Left forelimb (tissue), 1 donor: ENCODE results near the gene PRR14.
"Not testable (repeated sequence)": the region's sequence is repeated elsewhere in the genome, so short reads cannot be mapped to it uniquely, and the experiment has no call there.

Experiments
- DNase-seq: peaks from one replicate; pipeline ENCODE4 v3.0.0-alpha.2; 2018; ENCODE audit warnings: low spot score

PRR14 gene

DNA sequence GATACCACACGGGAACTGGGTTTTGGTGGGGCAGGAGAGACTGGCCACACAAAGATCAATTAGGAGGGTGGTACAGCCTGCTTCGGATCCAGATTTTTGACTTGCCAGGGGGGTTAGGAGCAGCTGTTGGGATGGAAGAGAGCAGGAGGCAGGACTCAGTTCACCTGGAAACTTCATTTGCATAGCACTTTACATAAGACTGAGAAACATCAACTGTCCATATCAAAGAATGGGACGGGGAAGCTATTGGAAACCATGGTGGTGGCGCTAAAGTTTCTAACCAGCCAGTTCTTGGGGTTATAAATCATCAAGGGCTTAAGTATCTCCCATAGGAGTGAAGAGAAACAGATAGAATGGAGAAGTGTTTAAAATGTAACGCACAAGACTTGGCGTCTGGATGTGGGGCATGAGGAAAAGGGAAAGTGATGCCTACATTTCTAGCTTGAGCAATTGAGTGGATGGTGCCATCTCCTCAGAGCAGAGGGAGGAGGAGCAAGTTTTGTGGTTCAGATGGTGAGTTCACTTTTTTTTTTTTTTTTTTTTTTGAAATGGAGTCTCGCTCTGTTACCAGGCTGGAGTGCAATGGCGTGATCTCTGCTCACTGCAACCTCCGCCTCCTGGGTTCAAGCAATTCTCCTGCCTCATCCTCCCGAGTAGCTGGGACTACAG, 41.8 kb downstream of the PRR14 start:
- DNase-seq: no peak

GRCh38 chr16:30694926-30695693, 44.4 kb downstream of the PRR14 start:
- no peak for DNase-seq

GRCh38 chr16:30696646-30697045, 45.9 kb downstream of the PRR14 start:
- not testable (repeated sequence) for DNase-seq

DNA sequence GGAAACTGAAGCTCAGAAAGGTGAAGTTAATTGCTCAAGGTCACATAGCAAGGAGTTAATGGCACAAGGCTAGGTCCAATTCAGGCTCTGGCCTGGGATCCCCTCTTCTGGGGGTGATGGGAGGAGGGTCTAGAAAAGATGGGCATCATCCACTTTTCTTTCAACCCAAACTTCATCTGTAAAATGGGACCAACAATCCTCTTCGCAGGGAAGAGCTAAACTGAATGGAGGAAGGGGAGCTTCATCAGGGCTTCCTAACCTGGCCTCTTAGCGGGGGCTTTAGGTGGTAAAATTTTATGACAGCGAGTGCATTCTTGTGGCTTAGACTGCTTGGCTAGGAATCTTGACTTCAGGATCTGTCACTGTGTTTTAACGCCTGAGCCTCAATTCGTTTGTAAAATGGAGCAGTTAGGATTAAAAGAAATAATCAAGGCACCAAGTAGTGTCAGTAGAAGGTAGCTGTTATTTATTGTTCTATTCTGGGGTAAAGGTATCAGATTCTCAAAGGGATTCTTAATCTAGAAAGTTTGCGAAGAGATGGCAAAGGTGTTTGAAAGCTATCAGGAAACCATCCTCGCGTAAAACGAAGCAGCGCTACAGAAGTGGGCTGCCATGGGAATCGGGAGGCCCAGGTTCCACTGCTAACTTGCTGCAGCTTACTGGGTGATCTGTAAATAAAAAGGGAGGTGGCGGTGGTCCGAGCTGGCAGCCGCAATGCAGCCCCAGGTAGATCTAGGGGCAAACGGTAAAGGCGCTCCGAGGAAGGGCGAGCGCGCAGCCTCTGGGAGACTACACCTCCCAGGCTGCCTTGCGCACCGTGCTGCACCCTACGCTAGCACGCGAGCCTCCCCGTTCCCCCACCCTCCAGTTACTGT, 46.7 kb downstream of the PRR14 start:
- no peak for DNase-seq

- DNase-seq: peak; percentile 99
Measured at GRCh38 chr16:30698139-30698815, 47.5 kb downstream of the PRR14 start.

GRCh38 chr16:30698816-30699614, 48.3 kb downstream of the PRR14 start, which contains the start of gene SRCAP:
SRCAP (plus strand) TSS chr16:30699171; CDS start chr16:30700825, 1,654 bp downstream.
- DNase-seq: peak; percentile 89

DNA sequence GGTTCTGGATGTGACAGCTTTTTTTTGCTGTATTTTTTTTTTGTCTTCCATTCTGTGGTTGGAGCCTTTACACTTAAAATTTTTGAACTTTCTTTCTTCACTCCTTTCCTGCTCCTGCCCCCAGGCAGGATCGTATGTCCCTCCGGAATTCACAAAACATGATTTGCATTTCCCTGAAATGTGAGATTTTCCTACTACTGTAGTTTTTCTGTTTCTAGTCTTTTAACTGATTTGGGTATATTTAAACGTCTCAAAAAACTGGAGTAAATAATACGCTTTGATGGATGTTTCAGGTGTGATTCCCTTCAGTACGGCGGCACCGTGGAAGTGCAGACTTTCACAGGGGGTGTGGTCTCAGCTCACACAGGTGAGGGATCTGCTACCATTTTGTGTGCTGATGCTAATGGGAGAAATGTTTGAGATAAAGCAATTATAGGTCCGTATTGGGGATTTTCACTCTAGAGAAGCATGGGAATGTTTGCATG, 48.9 kb downstream of the PRR14 start:
- DNase-seq: no peak

- DNase-seq: no peak
Measured at GRCh38 chr16:30700491-30700890, 49.7 kb downstream of the PRR14 start.

DNA sequence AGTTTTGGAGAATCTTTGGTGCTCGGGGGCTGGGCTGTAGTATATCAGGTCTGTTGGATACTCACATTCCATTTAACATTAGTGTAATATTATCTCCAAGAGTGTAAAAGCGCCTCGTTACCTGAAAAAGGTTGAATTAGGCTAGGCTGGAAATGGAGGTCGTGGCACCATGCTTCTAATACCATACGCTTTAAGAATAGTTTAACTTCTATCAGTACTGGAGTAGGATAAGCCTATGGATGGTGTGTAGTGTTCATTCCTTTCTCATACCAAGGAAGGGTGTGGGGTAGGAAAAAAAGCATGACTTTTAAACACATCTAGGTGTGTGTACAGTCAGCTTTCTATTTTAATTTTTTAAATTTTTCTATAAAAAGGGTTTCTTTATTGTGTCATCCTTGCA, 50.2 kb downstream of the PRR14 start:
- DNase-seq: no peak

DNA sequence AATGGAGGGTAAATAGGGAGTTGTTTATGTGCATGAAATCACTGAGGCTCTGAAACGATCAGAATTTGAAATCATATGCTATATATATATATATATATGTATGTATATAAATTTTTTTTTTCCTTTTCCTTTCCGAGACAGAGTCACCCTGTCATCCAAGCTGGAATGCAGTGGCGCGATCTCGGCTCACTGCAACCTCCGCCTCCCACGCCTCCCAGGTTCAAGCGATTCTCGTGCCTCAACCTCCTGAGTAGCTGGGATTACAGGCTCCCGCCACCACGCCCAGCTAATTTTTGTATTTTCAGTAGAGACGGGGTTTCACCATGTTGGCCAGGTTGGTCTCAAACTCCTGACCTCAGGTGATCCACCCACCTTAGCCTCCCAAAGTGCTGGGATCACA, 52.3 kb downstream of the PRR14 start:
- not testable (repeated sequence) for DNase-seq

GRCh38 chr16:30703971-30704370, 53.2 kb downstream of the PRR14 start:
- no peak for DNase-seq
